Cardiac fibroblast (primary cell): ENCODE data around the gene ARHGEF28.
A peak's percentile ranks its signal among the peaks of the same experiment; 100 is the strongest.

Source experiments
- DNase-seq, 2 donors: peaks; one replicate each; pipeline versions ENCODE4 v3.0.0 to v3.0.0-alpha.2; 2010; ENCODE audit warnings: low read depth in 2 of 2
- H3K4me3 ChIP-seq, 2 donors: replicated peaks in 1 of 2; 1 replicate in 1 of 2; 2 replicates in 1 of 2; pipeline ENCODE4 v1.5.1; 2011; ENCODE audit warnings: low read depth in 2 of 2, low read length in 2 of 2, mild to moderate bottlenecking in 2 of 2, moderate library complexity in 1 of 2
- CTCF ChIP-seq: IDR thresholded peaks from one replicate; pipeline ENCODE4 v1.5.1; 2011; ENCODE audit warnings: low read depth, mild to moderate bottlenecking, low read length, inconsistent platforms

ARHGEF28 gene

GRCh38 chr5:73592551-73592950 lies 33.4 kb upstream of the ARHGEF28 start:
- TF ChIP-seq CTCF, result no peak
- peak; percentile 6 to 84 for DNase-seq
- no peak overlapping the region for H3K4me3 ChIP-seq

- peak; percentile 36 to 46 for DNase-seq
- H3K4me3 ChIP-seq, result no peak overlapping the region
- TF ChIP-seq CTCF, result peak; percentile 38
Measured at GRCh38 chr5:73596705-73597328, 29.2 kb upstream of the ARHGEF28 start.

- TF ChIP-seq CTCF, result no peak
- H3K4me3 ChIP-seq, result no peak overlapping the region
- no peak for DNase-seq
Measured at GRCh38 chr5:73599380-73599779, 26.6 kb upstream of the ARHGEF28 start.

- DNase-seq, result peak in 1 of 2 donors; percentile 82
- no peak for TF ChIP-seq CTCF
- no peak overlapping the region for H3K4me3 ChIP-seq
Measured at GRCh38 chr5:73603998-73604397, 22.0 kb upstream of the ARHGEF28 start.

GRCh38 chr5:73605223-73606087 lies 20.5 kb upstream of the ARHGEF28 start:
- H3K4me3 ChIP-seq, result no peak overlapping the region
- no peak for TF ChIP-seq CTCF
- DNase-seq, result peak; percentile 5 to 76

- DNase-seq, result peak; percentile 13 to 51
- no peak overlapping the region for H3K4me3 ChIP-seq
- TF ChIP-seq CTCF, result no peak
Measured at GRCh38 chr5:73606206-73606753, 19.7 kb upstream of the ARHGEF28 start.
